Aorta (tissue), 5 donors: ENCODE data around the gene STT3B. TPM values are rescaled to one million over a fixed set of nuclear protein-coding genes. Genes with fewer than 3 reads are reported as not detected.
A peak's percentile ranks its signal among the peaks of the same experiment; 100 is the strongest.

Experiments used
- ATAC-seq: fragments of 200-7000 bp; cut with Tn5 transposase; one replicate; pipeline ENCODE4 v1.9.1; 2022; ENCODE audit warnings: moderate library complexity; ENCODE audit not compliant: low FRiP score
- DNase-seq, 2 donors: peaks; one replicate each; pipeline ENCODE4 v3.0.0-alpha.2; 2020
- H3K27ac ChIP-seq, 2 donors: one replicate each; pipeline ENCODE4 v1.5.1; 2013; ENCODE audit warnings: low read length in 2 of 2, mild to moderate bottlenecking in 2 of 2, moderate library complexity in 2 of 2, control low read depth in 1 of 2, inconsistent platforms in 1 of 2, low read depth in 1 of 2
- H3K27me3 ChIP-seq, 2 donors: one replicate each; pipeline ENCODE4 v1.6.1; 2013; ENCODE audit warnings: control low read depth in 1 of 2, low read length in 1 of 2, mild to moderate bottlenecking in 1 of 2, moderate library complexity in 1 of 2; ENCODE audit not compliant: insufficient read depth in 2 of 2, control insufficient read depth in 1 of 2
- H3K36me3 ChIP-seq, 2 donors: one replicate each; pipeline ENCODE4 v1.6.1; 2013; ENCODE audit warnings: control low read depth in 1 of 2, low read length in 1 of 2, mild to moderate bottlenecking in 1 of 2; ENCODE audit not compliant: insufficient read depth in 2 of 2, control insufficient read depth in 1 of 2
- H3K4me1 ChIP-seq, 2 donors: one replicate each; pipeline ENCODE4 v1.6.1; 2013; ENCODE audit warnings: low read length in 2 of 2, control low read depth in 1 of 2, mild to moderate bottlenecking in 1 of 2, moderate library complexity in 1 of 2; ENCODE audit not compliant: insufficient read depth in 2 of 2, control insufficient read depth in 1 of 2
- H3K4me3 ChIP-seq, 2 donors: one replicate each; pipeline ENCODE4 v1.5.1; 2013; ENCODE audit warnings: low read length in 2 of 2, control low read depth in 1 of 2, mild to moderate bottlenecking in 1 of 2
- H3K9me3 ChIP-seq: one replicate; pipeline ENCODE4 v1.6.1; 2013; ENCODE audit warnings: mild to moderate bottlenecking, low read length; ENCODE audit not compliant: control insufficient read depth
- WGBS, 2 donors: extraction: QIAGEN DNeasy Blood & Tissue Kit; methylation state at CpG; one replicate each; pipeline ENCODE4 v1.1.7; 2013; 5-methylcytosine and 5-hydroxymethylcytosine counted together
- intact Hi-C, 2 donors: fragments of 100-400 bp; cut with DNase I; formaldehyde crosslinking; loops; one replicate each; pipeline versions ENCODE4 v1.14.2 to v1.15.0; 2022
- long read RNA-seq, 2 donors: library from polyadenylated mRNA; unstranded; transcript quantifications; one replicate each; pipeline ENCODE4 v2.0.0, GENCODE V29; 2020 to 2021
- polyA plus RNA-seq, 2 donors: library from polyadenylated mRNA; stranded (reverse); fragments of 200-250 nt; gene quantifications; one replicate each; pipeline ENCODE4 v1.2.3, GENCODE V29; 2013
- total RNA-seq, 2 donors: library from RNA; stranded (reverse); fragmentation: NEBNext Ultra II Directional; extraction: Animal tissue kit (Norgen Biotek cat#: 25700); gene quantifications; one replicate each; pipeline ENCODE4 v1.2.1, GENCODE V29; 2021
- donor health status: healthy with polysubstance abuse.
- donor health status: Bipolar disorder and iron deficiency.
- donor health status: DM: no; HTN: no; CAD: no.
- donor health status: DM: no; HTN: no; CAD: no.
- donor health status: DM: yes; HTN: yes; CAD: no.

The STT3B gene
- total RNA-seq: 10 to 100 TPM; 91.7 to 92.3 TPM
- polyA plus RNA-seq: 10 to 100 TPM; 40.9 to 60.6 TPM
- long read RNA-seq, donor 1, full-length matches to known transcripts: 2 of 13 reads
- long read RNA-seq, donor 1, partial matches to known transcripts: 5 of 13 reads
- long read RNA-seq, donor 1, other reads (novel, unspliced or antisense): 6 of 13 reads
- long read RNA-seq, donor 2, full-length matches to known transcripts: 36 of 52 reads
- long read RNA-seq, donor 2, partial matches to known transcripts: 10 of 52 reads
- long read RNA-seq, donor 2, other reads (novel, unspliced or antisense): 6 of 52 reads

GRCh38 chr3:31532587-31533168 lies at the start of gene STT3B:
STT3B (plus strand) TSS chr3:31532925; CDS start chr3:31532999, 74 bp downstream.
- Histone ChIP-seq H3K9me3 (no peaks in the 10 kb centered on the region), H3K4me1 (peaks cover 2 to 6% of the 10 kb centered on the region in 2 donors), H3K4me3 (peak within 1 kb of the TSS; percentile 87 to 89), H3K36me3 (no peaks in the 10 kb centered on the region), H3K27ac (peak within 1 kb of the TSS; percentile 21 to 79), H3K27me3 (no peaks in the 10 kb centered on the region)
- intact Hi-C loops: loop anchor here in 1 of 2 donors (2.0 to 10.0 kb wide), 2 partner anchors 168 to 366 kb away; no protein-coding TSS in a partner anchor
- ATAC-seq (peak; percentile 92), DNase-seq (peak; percentile 90 to 94)
- 0% methylated on average over 45 to 68 of the region's 68 CpGs for WGBS, 2 donors

- DNase-seq (no peak), ATAC-seq (no peak)
- Histone ChIP-seq H3K9me3 (peaks cover 1% of the 10 kb centered on the region), H3K27me3 (no peaks in the 10 kb centered on the region), H3K4me1 (no peaks in the 10 kb centered on the region), H3K36me3 (no peaks in the 10 kb centered on the region), H3K4me3 (no peak overlapping the region), H3K27ac (no peak overlapping the region)
- WGBS, 2 donors: 76 to 79% methylated on average over 1 of the region's 1 CpG
- intact Hi-C loops: no loop called here
These were observed 48.9 kb upstream of the STT3B start for GRCh38 chr3:31483776-31484175.

GRCh38 chr3:31485196-31485595 lies 47.5 kb upstream of the STT3B start:
- H3K4me3 ChIP-seq: no peak overlapping the region
- 37 to 48% methylated on average over 1 of the region's 1 CpG for WGBS, 2 donors
- H3K9me3 ChIP-seq: peaks cover 1% of the 10 kb centered on the region
- no peak for ATAC-seq
- H3K36me3 ChIP-seq: no peaks in the 10 kb centered on the region
- intact Hi-C loops: no loop called here
- no peak for DNase-seq
- no peak overlapping the region for H3K27ac ChIP-seq
- H3K27me3 ChIP-seq: no peaks in the 10 kb centered on the region
- no peaks in the 10 kb centered on the region for H3K4me1 ChIP-seq

- ATAC-seq (no peak), DNase-seq (no peak)
- WGBS, 2 donors: 89 to 92% methylated on average over 7 of the region's 7 CpGs
- no peaks in the 10 kb centered on the region for H3K27me3 ChIP-seq
- no peaks in the 10 kb centered on the region for H3K36me3 ChIP-seq
- no peak overlapping the region for H3K4me3 ChIP-seq
- intact Hi-C loops: no loop called here
- no peak overlapping the region for H3K27ac ChIP-seq
- peaks cover 5% of the 10 kb centered on the region for H3K9me3 ChIP-seq
- H3K4me1 ChIP-seq: no peaks in the 10 kb centered on the region
These were observed 45.7 kb upstream of the STT3B start for GRCh38 chr3:31486865-31487533.

- intact Hi-C loops: no loop called here
- Histone ChIP-seq H3K36me3 (no peaks in the 10 kb centered on the region), H3K4me3 (no peak overlapping the region), H3K27me3 (no peaks in the 10 kb centered on the region), H3K4me1 (no peaks in the 10 kb centered on the region), H3K27ac (no peak overlapping the region), H3K9me3 (peaks cover 5% of the 10 kb centered on the region)
- WGBS, 2 donors: 95 to 98% methylated on average over 3 of the region's 3 CpGs
- DNase-seq (no peak), ATAC-seq (no peak)
These were observed 44.2 kb upstream of the STT3B start for GRCh38 chr3:31488475-31489017.

- intact Hi-C loops: no loop called here
- Histone ChIP-seq H3K9me3 (peaks cover 5% of the 10 kb centered on the region), H3K27me3 (no peaks in the 10 kb centered on the region), H3K4me1 (no peaks in the 10 kb centered on the region), H3K27ac (no peak overlapping the region), H3K36me3 (no peaks in the 10 kb centered on the region), H3K4me3 (no peak overlapping the region)
- 96 to 99% methylated on average over 1 of the region's 1 CpG for WGBS, 2 donors
- DNase-seq (no peak), ATAC-seq (no peak)
These were observed 42.2 kb upstream of the STT3B start for GRCh38 chr3:31490502-31490901.

GRCh38 chr3:31491660-31492059 lies 41.1 kb upstream of the STT3B start:
- Histone ChIP-seq H3K27me3 (no peaks in the 10 kb centered on the region), H3K36me3 (no peaks in the 10 kb centered on the region), H3K4me3 (no peak overlapping the region), H3K27ac (no peak overlapping the region), H3K4me1 (no peaks in the 10 kb centered on the region), H3K9me3 (peaks cover 5% of the 10 kb centered on the region)
- 90 to 95% methylated on average over 3 to 6 of the region's 6 CpGs for WGBS, 2 donors
- no peak for ATAC-seq
- intact Hi-C loops: no loop called here
- DNase-seq: no peak

- DNase-seq (no peak), ATAC-seq (no peak)
- H3K27me3 ChIP-seq: no peaks in the 10 kb centered on the region
- H3K36me3 ChIP-seq: no peaks in the 10 kb centered on the region
- peaks cover 5% of the 10 kb centered on the region for H3K9me3 ChIP-seq
- H3K27ac ChIP-seq: no peak overlapping the region
- H3K4me1 ChIP-seq: no peaks in the 10 kb centered on the region
- H3K4me3 ChIP-seq: no peak overlapping the region
- intact Hi-C loops: no loop called here
These were observed 39.6 kb upstream of the STT3B start for GRCh38 chr3:31493149-31493548.
